Measurements from ENCODE around the gene PPP1R14B. TPM values are rescaled to one million over a fixed set of nuclear protein-coding genes. Genes with fewer than 3 reads are reported as not detected.

Gene PPP1R14B
- total and polyA plus RNA-seq, 2 of the 13 experiments (the other 11 are each of a cell fraction or from before 2014, with no cell fraction given), result 110 to 148 TPM

DNA sequence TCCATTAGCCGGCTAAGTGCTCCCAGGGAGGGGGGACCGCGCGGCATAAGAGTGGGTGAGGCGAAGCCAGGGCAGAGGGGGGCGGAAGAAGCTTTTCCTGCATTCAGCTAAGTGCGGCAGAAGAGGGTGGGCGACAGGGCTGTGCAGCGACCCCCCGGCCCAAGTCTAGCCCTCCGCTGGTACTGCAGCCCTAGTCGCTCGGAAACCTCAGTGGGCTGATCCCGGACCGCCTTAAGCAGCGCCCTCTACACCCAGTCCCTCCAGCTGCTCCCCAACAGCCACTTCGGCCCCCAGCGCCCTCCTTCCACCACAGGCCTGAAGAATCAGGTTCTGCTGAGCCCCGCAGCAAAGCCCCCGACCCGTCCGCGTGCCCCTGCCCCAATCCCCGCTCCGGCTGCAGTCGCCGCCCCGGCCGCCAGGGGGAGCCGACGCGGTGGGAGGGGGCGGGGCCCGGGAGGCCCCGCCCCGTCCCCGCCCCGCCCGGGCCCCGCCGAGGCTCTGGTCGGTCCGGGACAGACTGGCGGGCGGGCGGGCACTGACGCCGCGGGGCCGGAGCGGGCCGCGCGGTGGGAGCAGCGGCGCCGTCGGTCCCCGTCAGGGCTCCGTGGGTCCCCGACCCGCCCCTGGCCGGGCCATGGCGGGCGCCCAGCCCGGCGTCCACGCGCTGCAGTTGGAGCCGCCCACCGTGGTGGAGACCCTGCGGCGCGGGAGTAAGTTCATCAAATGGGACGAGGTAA is 4.4 kb upstream of the PPP1R14B start, which contains the start of gene PLCB3 (continued):
- TF ChIP-seq AHDC1 (CRISPR knock-in tag; IDR thresholded peaks at IDR 0.05; ENCODE audit: borderline replicate concordance) (no peak), MAFF (IDR thresholded peaks at IDR 0.05; ENCODE audit: low read depth, low read length) (no peak), MZF1 (CRISPR knock-in tag; IDR thresholded peaks at IDR 0.05; ENCODE audit: borderline replicate concordance) (no peak), RBFOX2 (IDR thresholded peaks at IDR 0.05; ENCODE audit: low read depth, low read length) (peak; percentile 60), FOXK2 (IDR thresholded peaks at IDR 0.05) (no peak), NFKBIZ (CRISPR knock-in tag; IDR thresholded peaks at IDR 0.05) (no peak), ZNF234 (CRISPR knock-in tag; conservative IDR thresholded peaks at IDR 0.05) (no peak), ZSCAN22 (CRISPR knock-in tag; IDR thresholded peaks at IDR 0.05) (no peak), ZZZ3 (CRISPR knock-in tag; IDR thresholded peaks at IDR 0.05; ENCODE audit: borderline replicate concordance) (no peak), YY1 (IDR thresholded peaks at IDR 0.05; ENCODE audit: insufficient read depth, insufficient replicate concordance, low read depth, low read length) (peak; percentile 48), CBX5 (CRISPR knock-in tag; IDR thresholded peaks at IDR 0.05; ENCODE audit: borderline replicate concordance) (no peak), SMC3 (IDR thresholded peaks at IDR 0.05; ENCODE audit: low read length) (no peak), ZBTB26 (CRISPR knock-in tag; IDR thresholded peaks at IDR 0.05; ENCODE audit: borderline replicate concordance) (0 out of 2 replicates have a peak, but pooled peaks have one; percentile 9), MAFK (conservative IDR thresholded peaks at IDR 0.05 in 1 of 2, IDR thresholded peaks at IDR 0.05 in 1 of 2; ENCODE audit: low read length in 2 of 2) (no peak), NFIB (CRISPR knock-in tag; IDR thresholded peaks at IDR 0.05; ENCODE audit: borderline replicate concordance) (no peak)
- TF ChIP-seq, protein P1, sequence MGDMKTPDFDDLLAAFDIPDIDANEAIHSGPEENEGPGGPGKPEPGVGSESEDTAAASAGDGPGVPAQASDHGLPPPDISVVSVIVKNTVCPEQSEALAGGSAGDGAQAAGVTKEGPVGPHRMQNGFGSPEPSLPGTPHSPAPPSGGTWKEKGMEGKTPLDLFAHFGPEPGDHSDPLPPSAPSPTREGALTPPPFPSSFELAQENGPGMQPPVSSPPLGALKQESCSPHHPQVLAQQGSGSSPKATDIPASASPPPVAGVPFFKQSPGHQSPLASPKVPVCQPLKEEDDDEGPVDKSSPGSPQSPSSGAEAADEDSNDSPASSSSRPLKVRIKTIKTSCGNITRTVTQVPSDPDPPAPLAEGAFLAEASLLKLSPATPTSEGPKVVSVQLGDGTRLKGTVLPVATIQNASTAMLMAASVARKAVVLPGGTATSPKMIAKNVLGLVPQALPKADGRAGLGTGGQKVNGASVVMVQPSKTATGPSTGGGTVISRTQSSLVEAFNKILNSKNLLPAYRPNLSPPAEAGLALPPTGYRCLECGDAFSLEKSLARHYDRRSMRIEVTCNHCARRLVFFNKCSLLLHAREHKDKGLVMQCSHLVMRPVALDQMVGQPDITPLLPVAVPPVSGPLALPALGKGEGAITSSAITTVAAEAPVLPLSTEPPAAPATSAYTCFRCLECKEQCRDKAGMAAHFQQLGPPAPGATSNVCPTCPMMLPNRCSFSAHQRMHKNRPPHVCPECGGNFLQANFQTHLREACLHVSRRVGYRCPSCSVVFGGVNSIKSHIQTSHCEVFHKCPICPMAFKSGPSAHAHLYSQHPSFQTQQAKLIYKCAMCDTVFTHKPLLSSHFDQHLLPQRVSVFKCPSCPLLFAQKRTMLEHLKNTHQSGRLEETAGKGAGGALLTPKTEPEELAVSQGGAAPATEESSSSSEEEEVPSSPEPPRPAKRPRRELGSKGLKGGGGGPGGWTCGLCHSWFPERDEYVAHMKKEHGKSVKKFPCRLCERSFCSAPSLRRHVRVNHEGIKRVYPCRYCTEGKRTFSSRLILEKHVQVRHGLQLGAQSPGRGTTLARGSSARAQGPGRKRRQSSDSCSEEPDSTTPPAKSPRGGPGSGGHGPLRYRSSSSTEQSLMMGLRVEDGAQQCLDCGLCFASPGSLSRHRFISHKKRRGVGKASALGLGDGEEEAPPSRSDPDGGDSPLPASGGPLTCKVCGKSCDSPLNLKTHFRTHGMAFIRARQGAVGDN (CRISPR knock-in tag; IDR thresholded peaks at IDR 0.05), result peak; percentile 40
- TF ChIP-seq, protein P2, sequence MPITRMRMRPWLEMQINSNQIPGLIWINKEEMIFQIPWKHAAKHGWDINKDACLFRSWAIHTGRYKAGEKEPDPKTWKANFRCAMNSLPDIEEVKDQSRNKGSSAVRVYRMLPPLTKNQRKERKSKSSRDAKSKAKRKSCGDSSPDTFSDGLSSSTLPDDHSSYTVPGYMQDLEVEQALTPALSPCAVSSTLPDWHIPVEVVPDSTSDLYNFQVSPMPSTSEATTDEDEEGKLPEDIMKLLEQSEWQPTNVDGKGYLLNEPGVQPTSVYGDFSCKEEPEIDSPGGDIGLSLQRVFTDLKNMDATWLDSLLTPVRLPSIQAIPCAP (CRISPR knock-in tag; IDR thresholded peaks at IDR 0.05; ENCODE audit: low read depth), result no peak

All from HepG2 (cell line).